Pancreas (tissue), 10 donors: ENCODE results near the gene CIB4. TPM values are rescaled to one million over a fixed set of nuclear protein-coding genes. Genes with fewer than 3 reads are reported as not detected.

ENCODE experiments used
- ATAC-seq, 4 donors: fragments of 200-7000 bp; cut with Tn5 transposase; one replicate each; pipeline versions ENCODE4 v1.8.0 to v1.9.1; 2020; ENCODE audit warnings: mild to moderate bottlenecking in 4 of 4, moderate library complexity in 4 of 4
- DNase-seq, 6 donors: peaks; one replicate each; pipeline ENCODE4 v3.0.0-alpha.2; 2020
- FAIRE-seq: peaks from 2 replicates; lab custom pipeline; 2012; peaks lifted over from hg19 to GRCh38; lab: Jason Lieb, UNC
- H3K27ac ChIP-seq, 4 donors: fragments of 200-600 bp; sonication (generic); 1 replicate in 3 of 4; 2 replicates in 1 of 4; pipeline versions ENCODE4 v1.5.0 to v1.8.0; 2020
- H3K27me3 ChIP-seq, 4 donors: fragments of 200-600 bp; one replicate each; pipeline ENCODE4 v1.8.0; 2021
- H3K36me3 ChIP-seq, 3 donors: fragments of 200-600 bp; sonication (generic) in 1 of 3; one replicate each; pipeline versions ENCODE4 v1.5.0 to v1.8.0; 2020 to 2021
- H3K4me1 ChIP-seq, 3 donors: fragments of 200-600 bp; one replicate each; pipeline ENCODE4 v1.8.0; 2021
- H3K4me3 ChIP-seq, 4 donors: fragments of 200-600 bp; sonication (generic) in 2 of 4; one replicate each; pipeline versions ENCODE4 v1.5.0 to v1.8.0; 2020 to 2021
- H3K9me3 ChIP-seq, 4 donors: fragments of 200-600 bp; one replicate each; pipeline ENCODE4 v1.8.0; 2021
- CTCF ChIP-seq, 4 donors: fragments of 200-600 bp; sonication (generic) in 3 of 4; IDR thresholded peaks; one replicate each; pipeline versions ENCODE4 v1.5.0 to v1.8.0; 2021; ENCODE audit warnings: antibody characterized with exemption in 4 of 4
- WGBS, 2 donors: extraction: QIAGEN DNeasy Blood & Tissue Kit; methylation state at CpG; one replicate each; pipeline ENCODE4 v1.1.7; 2013; 5-methylcytosine and 5-hydroxymethylcytosine counted together
- intact Hi-C, 3 donors: fragments of 100-400 bp; cut with DNase I; formaldehyde crosslinking; loops; one replicate each; pipeline versions ENCODE4 v1.11.1 to v1.14.2; 2022
- polyA plus RNA-seq, 2 donors: library from polyadenylated mRNA; stranded (reverse); fragments of 200-250 nt; gene quantifications; one replicate each; pipeline ENCODE4 v1.2.3, GENCODE V29; 2013
- total RNA-seq, 6 donors: library from RNA; stranded (reverse); fragmentation: NEBNext Ultra II Directional in 4 of 6; extraction: Animal tissue kit (Norgen Biotek cat#: 25700) in 4 of 6; gene quantifications; one replicate each; pipeline versions ENCODE4 v1.2.1 to v1.2.4, GENCODE V29; 2021 to 2023
- donor health status: healthy with polysubstance abuse.
- donor health status: DM: no; HTN: no; CAD: no; lungs with moderate emphysema.
- donor health status: DM: no; HTN: no; CAD: no.
- donor health status: control.
- donor health status: control.
- donor health status: Bipolar disorder and iron deficiency.
- donor health status: DM: yes; HTN: yes; CAD: no.
- donor health status: DM: no; HTN: no; CAD: no.
- donor health status: DM: no; HTN: no; CAD: no.
- donor health status: DM: yes; HTN: yes; CAD: no.

Gene CIB4
- total and polyA plus RNA-seq, 8 donors, result 0.19 to 0.62 (median 0.31) TPM; not detected in 3

- no peak for DNase-seq
- no peak overlapping the region for H3K27ac ChIP-seq
- no peaks in the 10 kb centered on the region for H3K27me3 ChIP-seq
- no peaks in the 10 kb centered on the region for H3K9me3 ChIP-seq
- H3K4me3 ChIP-seq, result no peak overlapping the region
- no peaks in the 10 kb centered on the region for H3K4me1 ChIP-seq
- intact Hi-C loops, result no loop called here
- no peak for ATAC-seq
- no peaks in the 10 kb centered on the region for H3K36me3 ChIP-seq
- no peak for TF ChIP-seq CTCF (IDR thresholded peaks at IDR 0.05)
- WGBS, 2 donors, result 73 to 77% methylated on average over 5 of the region's 5 CpGs
- FAIRE-seq, result no peak
Observed at GRCh38 chr2:26571316-26571715, 69.8 kb downstream of the CIB4 start.

- FAIRE-seq, result no peak
- DNase-seq, result no peak
- TF ChIP-seq CTCF (IDR thresholded peaks at IDR 0.05), result no peak
Observed at GRCh38 chr2:26570083-26570430, 71.1 kb downstream of the CIB4 start.

GRCh38 chr2:26569216-26570082, 71.7 kb downstream of the CIB4 start:
- Histone ChIP-seq H3K27ac (no peak overlapping the region), H3K4me3 (no peak overlapping the region), H3K36me3 (no peaks in the 10 kb centered on the region), H3K27me3 (no peaks in the 10 kb centered on the region), H3K4me1 (no peaks in the 10 kb centered on the region), H3K9me3 (no peaks in the 10 kb centered on the region)
- no peak for TF ChIP-seq CTCF (IDR thresholded peaks at IDR 0.05)
- DNase-seq, result no peak
- no peak for ATAC-seq
- intact Hi-C loops, result no loop called here
- FAIRE-seq, result no peak
- 77 to 87% methylated on average over 12 of the region's 12 CpGs for WGBS, 2 donors

More at GRCh38 chr2:26570083-26570430, 71.1 kb downstream of the CIB4 start:
- intact Hi-C loops, result no loop called here
- no peaks in the 10 kb centered on the region for H3K4me1 ChIP-seq
- no peak overlapping the region for H3K27ac ChIP-seq
- ATAC-seq, result no peak
- no peaks in the 10 kb centered on the region for H3K9me3 ChIP-seq
- H3K36me3 ChIP-seq, result no peaks in the 10 kb centered on the region
- H3K27me3 ChIP-seq, result no peaks in the 10 kb centered on the region
- 68 to 81% methylated on average over 8 of the region's 8 CpGs for WGBS, 2 donors
- no peak overlapping the region for H3K4me3 ChIP-seq

GRCh38 chr2:26568076-26568890, 72.9 kb downstream of the CIB4 start:
- Histone ChIP-seq H3K4me3 (no peak overlapping the region), H3K27ac (no peak overlapping the region), H3K9me3 (no peaks in the 10 kb centered on the region), H3K36me3 (no peaks in the 10 kb centered on the region), H3K27me3 (no peaks in the 10 kb centered on the region), H3K4me1 (peaks cover 0 to 4% (median 0%) of the 10 kb centered on the region in 3 donors)
- intact Hi-C loops, result no loop called here
- ATAC-seq, result no peak
- FAIRE-seq, result no peak
- no peak for TF ChIP-seq CTCF (IDR thresholded peaks at IDR 0.05)
- peak in 1 of 6 donors; percentile 37 for DNase-seq
- WGBS, 2 donors, result 75 to 90% methylated on average over 7 of the region's 7 CpGs
